ENCODE data around the gene AGK.

AGK gene

DNA sequence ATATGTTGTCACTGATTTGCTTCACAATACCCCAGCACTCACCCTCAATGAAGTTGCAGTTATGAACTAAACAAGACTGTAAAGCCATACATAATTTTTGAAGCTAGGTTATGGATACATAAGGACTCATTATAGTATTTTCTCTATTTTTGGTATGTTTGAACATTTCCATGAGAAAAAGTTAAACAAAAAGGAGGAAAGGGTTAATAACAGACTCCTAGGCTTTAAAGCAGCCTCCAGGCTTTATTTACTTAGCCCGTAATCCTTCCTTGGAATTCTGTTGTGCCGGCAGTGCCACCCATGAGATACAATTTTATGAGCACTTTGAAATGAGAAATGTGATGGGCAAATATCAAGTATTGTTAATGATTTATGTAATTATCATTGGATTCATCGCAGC lies 152.9 kb downstream of the AGK start:
- H3K27me3 ChIP-seq (replicated peaks in 2 of 5; ENCODE audit: control insufficient read depth in 4 of 5, insufficient read depth in 5 of 5, low read length in 4 of 5), result peaks cover 0 to 3% (median 0%) of the 10 kb centered on the region in 5 experiments
- no peaks in the 10 kb centered on the region for H3K36me3 ChIP-seq (ENCODE audit: control insufficient read depth in 4 of 4, insufficient read depth in 4 of 4, low read length in 3 of 4)
- H3K9me3 ChIP-seq (ENCODE audit: control extremely low read depth in 1 of 5, control insufficient read depth in 4 of 5, insufficient read depth in 2 of 5, low read depth in 1 of 5, low read length in 4 of 5), result no peaks in the 10 kb centered on the region
- no peak overlapping the region for H3K4me3 ChIP-seq (ENCODE audit: control insufficient read depth in 1 of 7, extremely low read depth in 1 of 7, insufficient read depth in 4 of 7, low read depth in 2 of 7, low read length in 6 of 7)
- DNase-seq, result no peak
- CTCF ChIA-PET, result interaction anchor here (1.8 to 4.1 kb wide), 2 partner anchors 10 to 50 kb away, joined by 6 to 31 read pairs; no protein-coding TSS in a partner anchor
- peaks cover 0 to 28% (median 14%) of the 10 kb centered on the region in 4 experiments for H3K4me1 ChIP-seq (ENCODE audit: control extremely low read depth in 1 of 4, control insufficient read depth in 4 of 4, insufficient read depth in 4 of 4, low read length in 3 of 4)
- WGBS (ENCODE audit: insufficient coverage), result 100% methylated on average over 2 of the region's 3 CpGs
- no peak overlapping the region for H3K27ac ChIP-seq (ENCODE audit: insufficient read depth in 1 of 2, low read depth in 1 of 2, low read length in 2 of 2, poor library complexity in 1 of 2, severe bottlenecking in 2 of 2)
- POLR2A ChIA-PET, result no interaction called here

DNA sequence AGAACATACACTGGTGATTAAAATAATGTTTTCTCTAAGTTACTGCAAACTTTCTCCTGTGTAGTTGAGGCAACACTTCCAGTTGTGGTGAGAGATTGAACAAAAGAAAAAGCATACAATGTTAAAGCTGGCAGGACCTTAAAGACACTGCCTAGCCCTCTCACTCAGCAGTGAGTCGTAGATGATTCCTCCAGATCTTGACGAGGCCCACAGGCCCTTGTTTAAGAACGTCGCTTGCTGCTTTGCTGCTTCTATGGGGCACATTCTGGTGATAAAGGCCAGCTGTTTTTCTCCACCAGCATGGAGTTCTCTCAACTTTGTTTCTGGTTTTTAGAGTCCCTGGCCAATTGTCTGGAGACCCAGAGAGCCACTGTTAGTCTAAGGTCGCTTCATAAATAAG lies 153.5 kb downstream of the AGK start:
- H3K36me3 ChIP-seq (ENCODE audit: control insufficient read depth in 4 of 4, insufficient read depth in 4 of 4, low read length in 3 of 4), result no peaks in the 10 kb centered on the region
- no peaks in the 10 kb centered on the region for H3K9me3 ChIP-seq (ENCODE audit: control extremely low read depth in 1 of 5, control insufficient read depth in 4 of 5, insufficient read depth in 2 of 5, low read depth in 1 of 5, low read length in 4 of 5)
- no peak overlapping the region for H3K4me3 ChIP-seq (ENCODE audit: control insufficient read depth in 1 of 7, extremely low read depth in 1 of 7, insufficient read depth in 4 of 7, low read depth in 2 of 7, low read length in 6 of 7)
- peaks cover 0 to 3% (median 0%) of the 10 kb centered on the region in 5 experiments for H3K27me3 ChIP-seq (replicated peaks in 2 of 5; ENCODE audit: control insufficient read depth in 4 of 5, insufficient read depth in 5 of 5, low read length in 4 of 5)
- DNase-seq, result no peak
- WGBS (ENCODE audit: insufficient coverage), result 97% methylated on average over 5 of the region's 5 CpGs
- peaks cover 0 to 22% (median 12%) of the 10 kb centered on the region in 4 experiments for H3K4me1 ChIP-seq (ENCODE audit: control extremely low read depth in 1 of 4, control insufficient read depth in 4 of 4, insufficient read depth in 4 of 4, low read length in 3 of 4)
- CTCF ChIA-PET, result interaction anchor here (0.8 to 1.8 kb wide), 2 partner anchors 9 to 51 kb away, joined by 3 to 6 read pairs; no protein-coding TSS in a partner anchor
- H3K27ac ChIP-seq (ENCODE audit: insufficient read depth in 1 of 2, low read depth in 1 of 2, low read length in 2 of 2, poor library complexity in 1 of 2, severe bottlenecking in 2 of 2), result no peak overlapping the region
- POLR2A ChIA-PET, result no interaction called here
